ENCODE results near the gene ARF6. TPM values are rescaled to one million over a fixed set of nuclear protein-coding genes. Genes with fewer than 3 reads are reported as not detected.

ARF6 gene
- total and polyA plus RNA-seq, 9 of the 15 experiments (the other 6 are each of a cell fraction or from before 2014, with no cell fraction given), result 15.3 to 35.2 (median 24.9) TPM

- no peaks in the 10 kb centered on the region for H3K27me3 ChIP-seq (ENCODE audit: control insufficient read depth in 2 of 2, insufficient read depth in 2 of 2, low read length in 2 of 2)
- no peak overlapping the region for H3K4me3 ChIP-seq
- ChIA-PET POLR2A (no interaction called here), CTCF (ENCODE audit: low intra/inter-chr PET ratio) (no interaction called here)
- no peak for ATAC-seq
- peaks cover 12% of the 10 kb centered on the region for H3K79me2 ChIP-seq (ENCODE audit: control insufficient read depth, insufficient read depth, low read length)
- H3K27ac ChIP-seq (ENCODE audit: extremely low read depth, low read depth, low read length), result no peak overlapping the region
- H4K20me1 ChIP-seq (replicated peaks; ENCODE audit: control insufficient read depth, insufficient read depth, low read length), result peaks cover under 1% of the 10 kb centered on the region; the same call in 1 of the 2 replicates
- no peaks in the 10 kb centered on the region for H3K36me3 ChIP-seq (ENCODE audit: control insufficient read depth, insufficient read depth, low read length)
- DNase-seq (ENCODE audit: extremely low read depth in 1 of 4, low spot score in 3 of 4), result no peak
- H3K4me2 ChIP-seq (ENCODE audit: insufficient read depth, low read length), result no peak overlapping the region
- H3K9me3 ChIP-seq (replicated peaks; ENCODE audit: control insufficient read depth, insufficient read depth, low read depth, low read length), result no peaks in the 10 kb centered on the region
- no peak overlapping the region for H2AFZ ChIP-seq (ENCODE audit: low read depth, low read length)
- intact Hi-C loops (cut with micrococcal nuclease) (no loop called here), in situ Hi-C loops (cut with MboI) (no loop called here)
- TF ChIP-seq ZBTB2 (IDR thresholded peaks at IDR 0.05), result no peak
- no peak for TF ChIP-seq NFIC (IDR thresholded peaks at IDR 0.05)
- no peak for TF ChIP-seq ADNP (tag; IDR thresholded peaks at IDR 0.05)
- no peak for TF ChIP-seq NRF1 (conservative IDR thresholded peaks at IDR 0.05 in 1 of 2, IDR thresholded peaks at IDR 0.05 in 1 of 2)
- TF ChIP-seq TAF7 (tag; IDR thresholded peaks at IDR 0.05), result no peak
- TF ChIP-seq FOXO4 (CRISPR knock-in tag; IDR thresholded peaks at IDR 0.05), result no peak
- no peak for TF ChIP-seq XRCC4 (IDR thresholded peaks at IDR 0.05; ENCODE audit: extremely low read depth, insufficient read depth, insufficient read length)
- TF ChIP-seq ZNF395 (CRISPR knock-in tag; IDR thresholded peaks at IDR 0.05), result no peak
- no peak for TF ChIP-seq NCOA6 (IDR thresholded peaks at IDR 0.05)
- no peak for TF ChIP-seq SMAD1 (IDR thresholded peaks at IDR 0.05; ENCODE audit: low read depth, low read length, partially characterized antibody)
- no peak for TF ChIP-seq PTRF (tag; IDR thresholded peaks at IDR 0.05)
- no peak for TF ChIP-seq GATAD2A (IDR thresholded peaks at IDR 0.05)
- no peak for TF ChIP-seq RFX5 (IDR thresholded peaks at IDR 0.05; ENCODE audit: low read depth, low read length)
- TF ChIP-seq HNRNPLL (IDR thresholded peaks at IDR 0.05; ENCODE audit: low read depth, low read length, poor library complexity, severe bottlenecking), result no peak
- no peak for TF ChIP-seq KAT8 (IDR thresholded peaks at IDR 0.05; ENCODE audit: low read depth)
- WGBS (ENCODE audit: insufficient coverage, low coverage, missing lambda C conversion rate), result 41% methylated on average over 2 of the region's 2 CpGs
- peaks cover 2 to 9% of the 10 kb centered on the region in 2 experiments; a peak in 4 of 5 replicates for H3K4me1 ChIP-seq (replicated peaks in 1 of 2; ENCODE audit: control insufficient read depth in 2 of 2, insufficient read depth in 2 of 2, low read length in 2 of 2)
- no peak overlapping the region for H3K9ac ChIP-seq (ENCODE audit: insufficient read depth in 1 of 2, low read depth in 2 of 2, low read length in 2 of 2)
- no TSS peak for BruUV-seq (replicated peaks)
- no peak for FAIRE-seq
- no peaks in the 10 kb centered on the region for H3K9me1 ChIP-seq (ENCODE audit: control insufficient read depth, insufficient read depth, low read length)
Measured at GRCh38 chr14:49888293-49888692, 4.6 kb upstream of the ARF6 start.

Measured in K562 (cell line).